Measurements from ENCODE around the gene KRTAP21-3. TPM values are rescaled to one million over a fixed set of nuclear protein-coding genes. Genes with fewer than 3 reads are reported as not detected.

Gene KRTAP21-3
- total RNA-seq, 1 experiment from 2014 or later, result not detected

- ChIA-PET POLR2A (ENCODE audit: unreplicated experiment) (no interaction called here), CTCF (no interaction called here)
- Histone ChIP-seq H3K79me2 (ENCODE audit: low read length) (no peaks in the 10 kb centered on the region), H3K4me3 (ENCODE audit: low read length) (no peak within 1 kb of the TSS), H3K27me3 (ENCODE audit: low read length) (peaks cover 15% of the 10 kb centered on the region), H2AFZ (ENCODE audit: low read length) (no peak within 1 kb of the TSS), H3K4me1 (ENCODE audit: insufficient read depth, low read length) (no peaks in the 10 kb centered on the region), H3K9me2 (replicated peaks; ENCODE audit: low read length) (no peaks in the 10 kb centered on the region), H3K27ac (ENCODE audit: low read length) (no peak within 1 kb of the TSS), H3K4me2 (ENCODE audit: low read length) (no peak within 1 kb of the TSS), H3F3A (ENCODE audit: low read length, unreplicated experiment) (no peaks in the 10 kb centered on the region), H3K9me3 (ENCODE audit: low read length) (no peaks in the 10 kb centered on the region), H3K36me3 (ENCODE audit: low read depth, low read length) (no peaks in the 10 kb centered on the region), H4K20me1 (ENCODE audit: low read length) (no peaks in the 10 kb centered on the region), H3K9ac (ENCODE audit: low read length) (no peak within 1 kb of the TSS)
- BruUV-seq (replicated peaks), result no TSS peak
- no peak for TF ChIP-seq EZH2 (IDR thresholded peaks at IDR 0.05; ENCODE audit: low read length, unreplicated experiment)
- intact Hi-C loops (cut with micrococcal nuclease), result no loop called here
- ATAC-seq (no peak), DNase-seq (no peak)
Observed at GRCh38 chr21:30747159-30747558, 28.6 kb upstream of the KRTAP21-3 start, which contains the start of gene KRTAP21-2. Gene KRTAP21-2 (minus strand): TSS chr21:30747259. CDS start chr21:30747202, 57 bp downstream.

- no peak overlapping the region for H3K4me3 ChIP-seq (ENCODE audit: low read length)
- H3K36me3 ChIP-seq (ENCODE audit: low read depth, low read length), result no peaks in the 10 kb centered on the region
- no TSS peak for BruUV-seq (replicated peaks)
- TF ChIP-seq CTCF (conservative IDR thresholded peaks at IDR 0.05; ENCODE audit: low read depth, low read length) (no peak), EZH2 (IDR thresholded peaks at IDR 0.05; ENCODE audit: low read length, unreplicated experiment) (no peak), EZH2phosphoT487 (IDR thresholded peaks at IDR 0.05; ENCODE audit: borderline replicate concordance, low read length) (no peak)
- H3K4me2 ChIP-seq (ENCODE audit: low read length), result no peak overlapping the region
- ChIA-PET CTCF (no interaction called here), POLR2A (ENCODE audit: unreplicated experiment) (no interaction called here)
- no peak for ATAC-seq
- H3F3A ChIP-seq (ENCODE audit: low read length, unreplicated experiment), result no peaks in the 10 kb centered on the region
- H4K20me1 ChIP-seq (ENCODE audit: low read length), result no peaks in the 10 kb centered on the region
- no peaks in the 10 kb centered on the region for H3K9me3 ChIP-seq (ENCODE audit: low read length)
- intact Hi-C loops (cut with micrococcal nuclease), result no loop called here
- H3K4me1 ChIP-seq (ENCODE audit: insufficient read depth, low read length), result no peaks in the 10 kb centered on the region
- H3K9me2 ChIP-seq (replicated peaks; ENCODE audit: low read length), result no peaks in the 10 kb centered on the region
- H3K79me2 ChIP-seq (ENCODE audit: low read length), result no peaks in the 10 kb centered on the region
- H3K27ac ChIP-seq (ENCODE audit: low read length), result no peak overlapping the region
- no peak overlapping the region for H2AFZ ChIP-seq (ENCODE audit: low read length)
- no peak for DNase-seq
- H3K9ac ChIP-seq (ENCODE audit: low read length), result no peak overlapping the region
- H3K27me3 ChIP-seq (ENCODE audit: low read length), result peaks cover 6% of the 10 kb centered on the region; the same call in 1 of the 2 replicates
Observed at GRCh38 chr21:30740462-30740861, 21.9 kb upstream of the KRTAP21-3 start.

DNA sequence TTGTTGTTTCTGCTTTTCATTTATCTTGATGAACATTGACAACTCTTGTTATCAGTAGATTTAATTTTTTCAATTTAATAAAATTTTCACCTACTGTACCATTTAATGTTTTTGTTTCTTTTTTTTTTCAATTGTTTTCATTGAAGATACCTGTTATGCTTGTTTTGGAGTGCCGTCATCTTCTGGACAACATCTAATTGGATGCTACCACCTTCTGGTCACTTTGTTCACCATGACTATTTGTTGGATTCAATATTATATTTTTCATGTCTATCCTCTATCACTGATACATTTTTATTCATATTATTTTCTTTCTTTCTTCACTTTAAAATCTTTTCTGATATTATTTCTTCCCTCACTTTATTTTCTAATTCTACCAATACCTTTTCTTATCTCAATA lies 14.4 kb upstream of the KRTAP21-3 start:
- Histone ChIP-seq H3K27ac (ENCODE audit: low read length) (no peak overlapping the region), H3K9ac (ENCODE audit: low read length) (no peak overlapping the region), H3K4me3 (ENCODE audit: low read length) (no peak overlapping the region), H3K4me2 (ENCODE audit: low read length) (peak overlapping the region; percentile 42), H3K36me3 (ENCODE audit: low read depth, low read length) (no peaks in the 10 kb centered on the region), H2AFZ (ENCODE audit: low read length) (peak overlapping the region; percentile 19), H3F3A (ENCODE audit: low read length, unreplicated experiment) (no peaks in the 10 kb centered on the region), H3K9me3 (ENCODE audit: low read length) (no peaks in the 10 kb centered on the region), H3K27me3 (ENCODE audit: low read length) (0 out of 2 replicates have a peak, but pooled peaks cover 3% of the 10 kb centered on the region), H3K9me2 (replicated peaks; ENCODE audit: low read length) (no peaks in the 10 kb centered on the region), H3K4me1 (ENCODE audit: insufficient read depth, low read length) (no peaks in the 10 kb centered on the region), H4K20me1 (ENCODE audit: low read length) (no peaks in the 10 kb centered on the region), H3K79me2 (ENCODE audit: low read length) (no peaks in the 10 kb centered on the region)
- peak; percentile 74 for TF ChIP-seq CTCF (conservative IDR thresholded peaks at IDR 0.05; ENCODE audit: low read depth, low read length)
- no peak for TF ChIP-seq EZH2phosphoT487 (IDR thresholded peaks at IDR 0.05; ENCODE audit: borderline replicate concordance, low read length)
- intact Hi-C loops (cut with micrococcal nuclease), result loop anchor here (1.0 to 5.0 kb wide), 7 partner anchors 112 to 688 kb away; partner anchors contain the start of gene KRTAP20-4
- ChIA-PET POLR2A (ENCODE audit: unreplicated experiment) (no interaction called here), CTCF (no interaction called here)
- DNase-seq (peak; percentile 59), ATAC-seq (peak; percentile 82)
- BruUV-seq (replicated peaks), result no TSS peak
